ENCODE results near the gene BASP1. TPM values are rescaled to one million over a fixed set of nuclear protein-coding genes. Genes with fewer than 3 reads are reported as not detected.

Gene BASP1
- total and polyA plus RNA-seq, 2 donors, result 40.8 to 41.0 TPM

DNA sequence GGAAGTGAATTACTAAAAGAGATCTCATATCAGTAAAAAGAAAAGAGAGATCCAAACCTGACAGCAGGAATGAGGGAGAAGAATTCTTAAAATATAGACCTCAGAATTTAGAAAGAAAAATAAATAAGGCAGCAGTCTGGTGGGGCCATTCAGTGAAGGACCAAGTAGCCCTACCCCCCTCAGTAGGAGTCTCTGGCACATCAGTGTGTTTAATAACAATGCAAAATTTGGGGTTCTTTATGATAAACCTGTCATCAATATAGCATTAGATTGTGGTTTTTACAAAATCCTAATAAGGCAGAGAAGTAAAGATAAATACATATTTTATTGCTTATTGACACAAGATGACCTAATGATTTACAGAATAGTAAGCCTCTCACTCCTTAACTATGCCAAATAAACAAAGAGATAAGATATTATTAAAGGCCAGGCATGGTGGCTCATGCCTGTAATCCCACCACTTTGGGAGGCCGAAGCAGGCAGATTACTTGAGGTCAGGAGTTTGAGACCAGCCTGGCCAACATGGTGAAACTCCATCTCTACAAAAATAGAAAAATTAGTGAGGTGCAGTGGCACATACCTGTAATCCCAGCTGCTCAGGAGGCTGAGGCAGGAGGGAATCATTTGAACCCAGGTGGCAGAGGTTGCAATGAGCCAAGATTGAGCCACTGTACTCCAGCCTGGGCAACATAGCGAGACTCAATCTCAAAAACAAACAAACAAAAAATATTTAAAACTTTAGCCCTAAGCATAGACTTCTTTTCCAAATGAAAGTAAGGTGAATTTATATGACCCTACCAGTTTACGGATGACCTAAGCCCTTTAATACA is 108.6 kb downstream of the BASP1 start:
- Histone ChIP-seq H3K4me3 (ENCODE audit: low read depth, low read length) (no peak overlapping the region), H3K27ac (ENCODE audit: low read depth) (no peak overlapping the region), H3K4me1 (ENCODE audit: insufficient read depth) (no peaks in the 10 kb centered on the region), H3K36me3 (ENCODE audit: insufficient read depth) (no peaks in the 10 kb centered on the region)
- DNase-seq (ENCODE audit: extremely low spot score), result no peak
- WGBS, result 50% methylated on average over 3 of the region's 3 CpGs

Small RNA genes lying within 50 kb of the gene (small RNA-seq; reads per million reads assigned to genes)
- not detected for gene RNU6-1003P
